Aorta (tissue), 5 donors: Measurements from ENCODE around the gene IQGAP3. TPM values are rescaled to one million over a fixed set of nuclear protein-coding genes. Genes with fewer than 3 reads are reported as not detected.

Source experiments
- ATAC-seq: fragments of 200-7000 bp; cut with Tn5 transposase; one replicate; pipeline ENCODE4 v1.9.1; 2022; ENCODE audit warnings: moderate library complexity; ENCODE audit not compliant: low FRiP score
- DNase-seq, 2 donors: peaks; one replicate each; pipeline ENCODE4 v3.0.0-alpha.2; 2020
- H3K27ac ChIP-seq, 2 donors: one replicate each; pipeline ENCODE4 v1.5.1; 2013; ENCODE audit warnings: low read length in 2 of 2, mild to moderate bottlenecking in 2 of 2, moderate library complexity in 2 of 2, control low read depth in 1 of 2, inconsistent platforms in 1 of 2, low read depth in 1 of 2
- H3K27me3 ChIP-seq, 2 donors: one replicate each; pipeline ENCODE4 v1.6.1; 2013; ENCODE audit warnings: control low read depth in 1 of 2, low read length in 1 of 2, mild to moderate bottlenecking in 1 of 2, moderate library complexity in 1 of 2; ENCODE audit not compliant: insufficient read depth in 2 of 2, control insufficient read depth in 1 of 2
- H3K36me3 ChIP-seq, 2 donors: one replicate each; pipeline ENCODE4 v1.6.1; 2013; ENCODE audit warnings: control low read depth in 1 of 2, low read length in 1 of 2, mild to moderate bottlenecking in 1 of 2; ENCODE audit not compliant: insufficient read depth in 2 of 2, control insufficient read depth in 1 of 2
- H3K4me1 ChIP-seq, 2 donors: one replicate each; pipeline ENCODE4 v1.6.1; 2013; ENCODE audit warnings: low read length in 2 of 2, control low read depth in 1 of 2, mild to moderate bottlenecking in 1 of 2, moderate library complexity in 1 of 2; ENCODE audit not compliant: insufficient read depth in 2 of 2, control insufficient read depth in 1 of 2
- H3K4me3 ChIP-seq, 2 donors: one replicate each; pipeline ENCODE4 v1.5.1; 2013; ENCODE audit warnings: low read length in 2 of 2, control low read depth in 1 of 2, mild to moderate bottlenecking in 1 of 2
- H3K9me3 ChIP-seq: one replicate; pipeline ENCODE4 v1.6.1; 2013; ENCODE audit warnings: mild to moderate bottlenecking, low read length; ENCODE audit not compliant: control insufficient read depth
- WGBS, 2 donors: extraction: QIAGEN DNeasy Blood & Tissue Kit; methylation state at CpG; one replicate each; pipeline ENCODE4 v1.1.7; 2013; 5-methylcytosine and 5-hydroxymethylcytosine counted together
- intact Hi-C, 2 donors: fragments of 100-400 bp; cut with DNase I; formaldehyde crosslinking; loops; one replicate each; pipeline versions ENCODE4 v1.14.2 to v1.15.0; 2022
- polyA plus RNA-seq, 2 donors: library from polyadenylated mRNA; stranded (reverse); fragments of 200-250 nt; gene quantifications; one replicate each; pipeline ENCODE4 v1.2.3, GENCODE V29; 2013
- total RNA-seq, 2 donors: library from RNA; stranded (reverse); fragmentation: NEBNext Ultra II Directional; extraction: Animal tissue kit (Norgen Biotek cat#: 25700); gene quantifications; one replicate each; pipeline ENCODE4 v1.2.1, GENCODE V29; 2021
- donor health status: healthy with polysubstance abuse.
- donor health status: Bipolar disorder and iron deficiency.
- donor health status: DM: no; HTN: no; CAD: no.
- donor health status: DM: no; HTN: no; CAD: no.
- donor health status: DM: yes; HTN: yes; CAD: no.

IQGAP3 gene
- total and polyA plus RNA-seq, 4 donors: 0.10 to 2.3 (median 0.48) TPM

GRCh38 chr1:156510709-156511108, 61.7 kb downstream of the IQGAP3 start:
- ATAC-seq (peak; percentile 71), DNase-seq (peak; percentile 88 to 95)
- H3K27me3 ChIP-seq: no peaks in the 10 kb centered on the region
- H3K36me3 ChIP-seq: no peaks in the 10 kb centered on the region
- no peak overlapping the region for H3K4me3 ChIP-seq
- WGBS, 2 donors: 8% methylated on average over 13 of the region's 13 CpGs
- intact Hi-C loops: loop anchor here in 1 of 2 donors (5.0 kb wide), 1 partner anchor 82 kb away; the partner anchor contains the start of gene NAXE
- no peaks in the 10 kb centered on the region for H3K9me3 ChIP-seq
- peaks cover 0 to 2% of the 10 kb centered on the region in 2 donors for H3K4me1 ChIP-seq
- H3K27ac ChIP-seq: peak overlapping the region; percentile 46 to 87

- intact Hi-C loops: loop anchor here in 1 of 2 donors (5.0 kb wide), 1 partner anchor 83 kb away; the partner anchor contains the start of gene NAXE
- Histone ChIP-seq H3K27ac (peak overlapping the region; percentile 87 to 98), H3K36me3 (no peaks in the 10 kb centered on the region), H3K27me3 (no peaks in the 10 kb centered on the region), H3K4me1 (peaks cover 0 to 2% of the 10 kb centered on the region in 2 donors), H3K9me3 (no peaks in the 10 kb centered on the region), H3K4me3 (no peak overlapping the region)
- ATAC-seq: no peak
- no peak for DNase-seq
- WGBS, 2 donors: 87 to 88% methylated on average over 9 of the region's 9 CpGs
Measured at GRCh38 chr1:156509424-156510034, 62.8 kb downstream of the IQGAP3 start.

DNA sequence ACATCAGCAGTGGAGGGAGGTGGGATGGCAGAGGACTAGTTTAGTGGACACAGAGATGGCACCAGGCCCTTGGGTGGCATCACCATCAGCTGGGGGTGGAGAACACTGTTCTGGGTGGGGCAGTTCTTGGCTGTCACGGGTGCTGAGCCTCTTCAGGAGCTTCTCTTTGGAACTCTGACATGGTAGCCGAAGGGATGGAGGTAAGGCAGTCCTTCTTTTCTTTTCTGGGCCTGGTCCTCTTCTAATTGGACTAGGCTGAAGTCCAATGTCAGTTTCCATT, 63.5 kb downstream of the IQGAP3 start:
- Histone ChIP-seq H3K27me3 (no peaks in the 10 kb centered on the region), H3K27ac (peak overlapping the region; percentile 87 to 98), H3K36me3 (no peaks in the 10 kb centered on the region), H3K4me1 (peaks cover 2 to 3% of the 10 kb centered on the region in 2 donors), H3K4me3 (no peak overlapping the region), H3K9me3 (no peaks in the 10 kb centered on the region)
- ATAC-seq (no peak), DNase-seq (no peak)
- 73 to 83% methylated on average over 2 of the region's 2 CpGs for WGBS, 2 donors
- intact Hi-C loops: no loop called here

- DNase-seq (peak; percentile 92), ATAC-seq (peak; percentile 60)
- Histone ChIP-seq H3K27ac (peak overlapping the region; percentile 93 to 98), H3K27me3 (no peaks in the 10 kb centered on the region), H3K4me1 (peaks cover 2 to 3% of the 10 kb centered on the region in 2 donors), H3K9me3 (no peaks in the 10 kb centered on the region), H3K36me3 (no peaks in the 10 kb centered on the region), H3K4me3 (no peak overlapping the region)
- WGBS, 2 donors: 12 to 13% methylated on average over 7 of the region's 7 CpGs
- intact Hi-C loops: no loop called here
Measured at GRCh38 chr1:156508205-156508954, 64.0 kb downstream of the IQGAP3 start.

GRCh38 chr1:156506450-156506849, 65.9 kb downstream of the IQGAP3 start:
- WGBS, 2 donors: 96 to 97% methylated on average over 2 of the region's 2 CpGs
- intact Hi-C loops: no loop called here
- ATAC-seq: no peak
- no peaks in the 10 kb centered on the region for H3K27me3 ChIP-seq
- H3K9me3 ChIP-seq: no peaks in the 10 kb centered on the region
- no peak for DNase-seq
- no peak overlapping the region for H3K27ac ChIP-seq
- no peaks in the 10 kb centered on the region for H3K36me3 ChIP-seq
- H3K4me3 ChIP-seq: no peak overlapping the region
- H3K4me1 ChIP-seq: peaks cover 2 to 3% of the 10 kb centered on the region in 2 donors

DNA sequence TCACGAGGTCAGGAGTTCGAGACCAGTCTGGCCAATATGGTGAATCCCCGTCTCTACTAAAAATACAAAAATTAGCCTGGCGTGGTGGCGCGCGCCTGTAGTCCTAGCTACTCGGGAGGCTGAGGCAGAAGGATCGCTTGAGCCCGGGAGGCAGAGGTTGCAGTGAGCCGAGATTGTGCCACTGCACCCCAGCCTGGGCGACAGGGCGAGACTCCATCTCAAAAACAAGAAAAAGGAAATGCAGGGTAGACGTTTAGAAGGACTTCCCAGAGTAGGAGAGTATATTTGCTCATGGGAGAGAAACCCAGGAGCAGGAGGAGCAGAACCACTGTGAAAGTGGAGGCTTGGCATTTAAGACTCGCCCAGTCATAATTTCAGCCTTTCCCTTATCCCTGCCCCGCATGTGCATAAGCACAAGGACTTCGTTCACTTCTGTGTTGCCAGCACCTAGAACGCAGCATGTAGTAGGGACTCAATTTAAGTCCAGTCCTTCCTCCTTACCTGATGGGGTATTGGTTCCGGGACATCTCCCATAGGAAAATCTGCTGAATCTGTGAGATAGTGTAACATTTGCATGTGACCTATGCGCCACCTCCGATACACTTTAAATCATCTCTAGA, 66.6 kb downstream of the IQGAP3 start:
- Histone ChIP-seq H3K27me3 (no peaks in the 10 kb centered on the region), H3K4me3 (no peak overlapping the region), H3K4me1 (peaks cover 2 to 3% of the 10 kb centered on the region in 2 donors), H3K9me3 (no peaks in the 10 kb centered on the region), H3K36me3 (no peaks in the 10 kb centered on the region), H3K27ac (peak overlapping the region; percentile 40 to 87)
- intact Hi-C loops: no loop called here
- DNase-seq: no peak
- no peak for ATAC-seq
- WGBS, 2 donors: 79 to 83% methylated on average over 21 of the region's 21 CpGs

DNA sequence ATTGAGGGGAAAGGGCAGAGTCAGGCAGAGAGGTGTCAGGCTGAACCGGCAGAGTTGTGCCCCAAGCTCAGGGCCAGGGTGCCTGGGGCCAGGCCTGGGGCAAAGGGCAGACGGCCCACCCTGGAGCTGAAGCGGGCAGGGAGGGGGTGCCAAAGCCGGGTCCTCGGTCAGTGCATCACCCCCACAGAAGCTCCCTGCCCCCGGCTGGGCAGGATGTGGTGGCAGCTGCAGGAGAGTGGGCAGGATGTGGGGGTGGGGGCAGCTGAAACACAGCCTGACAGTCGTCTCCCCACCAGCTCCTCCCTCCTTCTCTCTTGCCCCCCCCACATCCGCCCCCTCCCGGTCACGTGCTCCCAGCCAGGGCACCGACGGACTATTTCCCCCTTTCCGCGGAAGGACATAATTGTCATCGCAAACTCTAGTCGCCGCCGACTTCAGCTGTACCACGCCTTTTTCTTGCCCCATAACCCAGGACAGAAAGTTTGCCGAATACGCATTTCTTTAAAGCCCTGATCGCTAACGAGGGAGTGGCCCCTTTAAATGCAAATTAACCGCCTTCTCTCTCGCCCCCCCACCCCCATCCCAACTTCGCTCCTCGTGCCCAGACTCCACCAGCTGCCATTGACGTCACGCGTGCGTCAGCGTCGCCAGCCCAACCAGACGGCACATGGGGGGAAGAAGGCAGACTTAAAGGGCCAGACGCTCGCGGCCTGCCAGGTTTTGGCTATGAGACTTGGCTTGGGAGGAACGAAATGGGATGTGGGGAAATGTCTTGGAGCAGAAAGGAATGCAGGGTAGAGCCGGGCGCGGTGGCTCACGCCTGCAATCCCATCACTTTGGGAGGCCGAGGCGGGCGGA, 67.3 kb downstream of the IQGAP3 start:
- no peaks in the 10 kb centered on the region for H3K27me3 ChIP-seq
- H3K4me1 ChIP-seq: peaks cover 2 to 3% of the 10 kb centered on the region in 2 donors
- H3K9me3 ChIP-seq: no peaks in the 10 kb centered on the region
- ATAC-seq (peak; percentile 82), DNase-seq (peak; percentile 100)
- WGBS, 2 donors: 2 to 3% methylated on average over 43 to 45 of the region's 45 CpGs
- peak overlapping the region; percentile 76 to 98 for H3K27ac ChIP-seq
- no peaks in the 10 kb centered on the region for H3K36me3 ChIP-seq
- H3K4me3 ChIP-seq: no peak overlapping the region
- intact Hi-C loops: no loop called here

DNA sequence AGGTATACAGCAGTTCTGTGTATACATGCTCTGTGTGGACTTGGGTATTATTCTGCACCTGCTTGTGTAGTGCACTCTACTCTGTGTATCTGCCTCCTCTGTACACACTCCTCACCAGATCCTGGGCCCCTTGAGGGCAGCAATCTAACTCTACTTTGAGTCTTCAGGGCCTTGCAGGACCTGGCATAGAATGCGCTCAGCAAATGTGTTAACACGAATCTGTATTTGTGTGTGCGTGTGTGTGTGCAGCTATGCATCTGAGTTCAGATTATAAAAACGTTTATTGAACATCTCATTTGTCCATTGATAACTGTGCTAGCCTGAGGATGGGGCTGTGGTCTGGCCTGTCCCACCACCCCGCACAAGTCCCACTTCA, 67.9 kb downstream of the IQGAP3 start:
- peak overlapping the region; percentile 76 to 98 for H3K27ac ChIP-seq
- no peak for DNase-seq
- ATAC-seq: no peak
- 32 to 34% methylated on average over 5 of the region's 5 CpGs for WGBS, 2 donors
- H3K9me3 ChIP-seq: no peaks in the 10 kb centered on the region
- no peak overlapping the region for H3K4me3 ChIP-seq
- no peaks in the 10 kb centered on the region for H3K36me3 ChIP-seq
- H3K27me3 ChIP-seq: no peaks in the 10 kb centered on the region
- peaks cover 2 to 3% of the 10 kb centered on the region in 2 donors for H3K4me1 ChIP-seq
- intact Hi-C loops: no loop called here
